IPS-18c (cell line): ENCODE results near the gene PTEN.
"Not testable (repeated sequence)": the region's sequence is repeated elsewhere in the genome, so short reads cannot be mapped to it uniquely, and the experiment has no call there.

Experiments
- H3K4me3 ChIP-seq: 2 replicates; pipeline ENCODE4 v1.7.0; 2013; ENCODE audit warnings: low read depth, mild to moderate bottlenecking, low read length, moderate library complexity; ENCODE audit not compliant: insufficient read depth
- H3K9me3 ChIP-seq: one replicate; pipeline ENCODE4 v1.6.1; 2013; ENCODE audit warnings: mild to moderate bottlenecking, low read length, moderate library complexity; ENCODE audit not compliant: control insufficient read depth, insufficient read depth

PTEN gene

DNA sequence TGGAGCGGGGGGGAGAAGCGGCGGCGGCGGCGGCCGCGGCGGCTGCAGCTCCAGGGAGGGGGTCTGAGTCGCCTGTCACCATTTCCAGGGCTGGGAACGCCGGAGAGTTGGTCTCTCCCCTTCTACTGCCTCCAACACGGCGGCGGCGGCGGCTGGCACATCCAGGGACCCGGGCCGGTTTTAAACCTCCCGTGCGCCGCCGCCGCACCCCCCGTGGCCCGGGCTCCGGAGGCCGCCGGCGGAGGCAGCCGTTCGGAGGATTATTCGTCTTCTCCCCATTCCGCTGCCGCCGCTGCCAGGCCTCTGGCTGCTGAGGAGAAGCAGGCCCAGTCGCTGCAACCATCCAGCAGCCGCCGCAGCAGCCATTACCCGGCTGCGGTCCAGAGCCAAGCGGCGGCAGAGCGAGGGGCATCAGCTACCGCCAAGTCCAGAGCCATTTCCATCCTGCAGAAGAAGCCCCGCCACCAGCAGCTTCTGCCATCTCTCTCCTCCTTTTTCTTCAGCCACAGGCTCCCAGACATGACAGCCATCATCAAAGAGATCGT, 598 bp downstream of the PTEN start:
- H3K4me3 ChIP-seq: peak overlapping the region; percentile 97
- not testable (repeated sequence) for H3K9me3 ChIP-seq

DNA sequence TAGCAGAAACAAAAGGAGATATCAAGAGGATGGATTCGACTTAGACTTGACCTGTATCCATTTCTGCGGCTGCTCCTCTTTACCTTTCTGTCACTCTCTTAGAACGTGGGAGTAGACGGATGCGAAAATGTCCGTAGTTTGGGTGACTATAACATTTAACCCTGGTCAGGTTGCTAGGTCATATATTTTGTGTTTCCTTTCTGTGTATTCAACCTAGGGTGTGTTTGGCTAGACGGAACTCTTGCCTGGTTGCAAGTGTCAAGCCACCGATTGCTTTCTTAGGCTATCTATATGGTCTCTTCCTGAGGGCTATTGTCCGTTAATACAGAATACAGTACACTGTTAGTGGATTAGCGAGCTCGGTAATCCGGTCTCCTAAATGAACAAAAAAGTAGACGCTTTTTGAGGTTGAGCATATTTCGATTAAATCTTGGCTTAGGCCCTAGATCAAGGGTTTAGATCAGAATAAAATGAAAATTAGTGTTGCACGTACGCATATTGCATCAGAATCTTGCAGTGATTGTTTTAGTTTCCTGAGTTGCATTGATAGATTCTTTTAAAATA, 1.2 kb downstream of the PTEN start:
- Histone ChIP-seq H3K9me3 (no peaks in the 10 kb centered on the region), H3K4me3 (peak overlapping the region; percentile 78)

DNA sequence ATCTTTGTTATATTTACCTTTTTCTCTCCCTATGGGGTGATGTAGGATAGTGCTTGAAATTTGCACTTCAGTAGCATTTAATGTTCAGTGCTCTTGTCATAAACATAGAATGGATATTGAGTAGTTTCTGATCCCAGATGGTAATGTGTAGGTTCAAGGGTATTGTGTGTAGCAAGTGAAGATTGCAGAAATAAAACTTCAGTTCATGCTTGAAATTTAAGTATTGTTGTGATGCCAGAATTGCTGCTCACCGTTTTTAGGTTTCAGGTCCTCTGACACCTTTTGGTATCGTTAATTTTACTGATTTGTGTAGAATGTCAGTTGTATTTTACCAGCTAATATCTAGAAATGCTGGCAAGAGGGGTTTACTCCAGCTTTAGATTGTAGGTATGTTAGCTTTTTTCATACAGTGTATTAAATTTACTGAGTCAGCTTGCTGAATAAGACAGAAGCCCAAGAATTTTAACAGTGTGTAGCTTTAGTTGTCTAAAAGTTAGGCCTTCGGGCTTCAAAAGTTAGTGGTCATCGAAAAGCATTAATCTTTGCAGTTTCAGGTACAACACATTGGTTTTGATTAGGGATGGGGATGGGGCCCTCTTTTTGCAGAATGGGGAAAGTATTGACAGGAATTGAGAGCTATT, 1.9 kb downstream of the PTEN start:
- H3K9me3 ChIP-seq: no peaks in the 10 kb centered on the region
- H3K4me3 ChIP-seq: peak overlapping the region; percentile 78

DNA sequence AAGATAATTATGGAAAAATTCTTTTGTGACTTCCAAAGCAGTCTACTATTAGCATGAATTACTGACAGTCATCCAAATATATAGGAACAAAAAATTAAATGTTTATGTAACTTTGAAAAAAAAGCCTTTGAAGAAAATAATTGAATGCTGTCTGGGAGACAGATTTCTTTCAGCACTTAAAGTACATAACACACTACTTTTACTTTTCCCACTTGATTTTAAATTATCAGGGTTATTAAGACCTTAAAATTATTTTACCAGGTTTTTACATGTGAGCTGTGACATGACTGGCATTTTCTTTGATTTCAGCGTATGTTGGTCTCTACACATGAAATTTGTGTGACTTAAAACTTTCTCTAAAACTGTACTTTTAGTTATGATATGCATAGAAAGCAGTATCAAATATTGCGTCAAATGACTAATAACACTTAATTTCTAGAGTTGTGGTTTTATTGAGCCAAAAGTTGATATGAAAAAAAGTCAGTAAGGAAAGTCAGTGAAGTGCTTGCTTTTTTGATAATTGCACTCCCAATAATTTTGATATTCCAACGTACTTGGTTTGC, 3.1 kb downstream of the PTEN start:
- no peak overlapping the region for H3K4me3 ChIP-seq

DNA sequence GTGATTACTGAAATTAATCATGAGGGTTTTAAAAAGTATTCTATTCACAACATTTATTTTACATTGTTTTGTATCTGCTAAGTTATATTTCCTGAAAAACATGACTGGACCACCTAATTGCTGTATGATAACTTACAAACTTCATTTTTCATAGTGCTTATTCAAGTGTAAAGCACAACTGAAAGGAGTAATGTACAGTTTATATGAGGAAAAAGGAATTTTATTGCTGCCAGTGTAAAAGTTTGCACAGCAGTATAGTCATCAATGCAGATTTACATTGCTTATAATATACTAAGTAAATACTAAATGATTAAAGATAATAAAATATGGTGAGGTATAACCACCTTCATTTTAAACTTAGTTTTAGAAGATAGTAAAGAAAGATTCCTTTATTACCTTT, 4.0 kb downstream of the PTEN start:
- no peak overlapping the region for H3K4me3 ChIP-seq

More for the DNA sequence above, 3.1 kb downstream of the PTEN start:
- H3K9me3 ChIP-seq: no peaks in the 10 kb centered on the region

DNA sequence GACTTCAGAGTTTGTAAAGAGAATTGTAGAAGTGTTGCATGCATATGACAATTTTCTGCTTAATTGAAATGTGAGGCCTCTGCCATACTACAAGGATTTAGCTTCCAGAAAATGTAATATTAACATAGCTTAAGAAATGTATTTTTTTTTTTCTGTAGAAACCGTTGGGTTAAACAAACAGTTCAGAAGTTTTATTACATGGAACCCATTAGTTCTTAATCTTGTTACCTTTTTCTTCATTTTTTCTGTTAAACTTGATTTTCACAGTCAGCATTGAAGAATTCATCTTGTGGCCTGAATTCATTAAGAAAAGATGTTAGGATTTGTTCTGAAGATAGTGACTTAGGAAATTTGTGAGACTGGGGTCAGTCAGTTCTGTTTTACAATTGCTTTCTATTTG, 4.9 kb downstream of the PTEN start:
- H3K4me3 ChIP-seq: no peak overlapping the region
- H3K9me3 ChIP-seq: no peaks in the 10 kb centered on the region

More for the DNA sequence above, 4.0 kb downstream of the PTEN start:
- H3K9me3 ChIP-seq: no peaks in the 10 kb centered on the region

DNA sequence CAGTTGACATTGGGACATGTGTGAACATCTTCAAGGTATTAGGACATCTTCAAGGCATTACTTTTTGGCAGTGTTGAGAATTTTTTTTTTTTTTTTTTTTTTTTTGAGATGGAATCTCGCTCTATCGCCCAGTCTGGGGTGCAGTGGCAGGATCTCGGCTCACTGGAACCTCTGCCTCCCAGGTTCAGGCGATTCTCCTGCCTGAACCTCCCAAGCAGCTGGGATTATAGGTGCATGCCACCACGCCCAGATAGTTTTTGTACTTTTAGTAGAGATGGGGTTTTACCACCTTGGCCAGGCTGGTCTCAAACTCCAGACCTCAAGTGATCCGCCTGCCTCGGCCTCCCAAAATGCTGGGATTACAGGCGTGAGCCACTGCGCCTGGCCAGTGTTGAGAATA, 5.7 kb downstream of the PTEN start:
- not testable (repeated sequence) for H3K4me3 ChIP-seq, H3K9me3 ChIP-seq

DNA sequence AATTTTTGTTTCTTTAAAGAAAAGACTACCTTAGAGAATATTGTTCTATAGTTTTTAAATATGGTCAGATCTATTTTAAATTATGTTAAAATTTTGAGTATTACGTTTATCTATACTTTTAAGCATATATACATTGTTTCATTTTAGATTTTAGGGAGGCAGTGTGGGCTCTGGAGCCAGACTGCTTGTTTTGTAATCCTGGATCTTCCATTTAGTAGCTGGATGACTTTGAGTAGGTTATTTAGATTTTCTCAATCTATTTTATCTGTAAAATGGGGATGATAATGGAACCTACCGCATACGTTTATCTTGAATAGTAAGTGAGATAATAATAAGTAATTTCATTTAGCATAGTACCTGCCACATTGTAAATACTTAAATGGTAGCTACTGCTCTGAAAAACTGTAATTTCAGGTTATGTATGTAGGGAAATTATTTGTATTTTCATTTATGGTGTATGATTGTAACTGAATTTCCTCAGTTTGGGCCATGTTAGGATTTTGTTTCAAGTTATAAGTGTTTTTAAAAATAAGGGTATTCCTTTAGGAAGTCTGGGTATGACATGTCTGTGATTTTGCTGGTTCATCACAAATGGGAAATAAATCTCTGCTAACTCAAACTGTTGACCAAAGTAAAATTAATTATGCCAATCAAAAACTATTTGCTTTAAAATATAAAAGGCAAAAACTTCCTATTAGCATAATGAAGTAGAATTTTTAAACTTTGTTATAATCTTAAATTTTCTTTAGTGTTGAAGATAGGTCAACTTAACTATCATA, 6.5 kb downstream of the PTEN start:
- Histone ChIP-seq H3K4me3 (no peak overlapping the region), H3K9me3 (no peaks in the 10 kb centered on the region)

DNA sequence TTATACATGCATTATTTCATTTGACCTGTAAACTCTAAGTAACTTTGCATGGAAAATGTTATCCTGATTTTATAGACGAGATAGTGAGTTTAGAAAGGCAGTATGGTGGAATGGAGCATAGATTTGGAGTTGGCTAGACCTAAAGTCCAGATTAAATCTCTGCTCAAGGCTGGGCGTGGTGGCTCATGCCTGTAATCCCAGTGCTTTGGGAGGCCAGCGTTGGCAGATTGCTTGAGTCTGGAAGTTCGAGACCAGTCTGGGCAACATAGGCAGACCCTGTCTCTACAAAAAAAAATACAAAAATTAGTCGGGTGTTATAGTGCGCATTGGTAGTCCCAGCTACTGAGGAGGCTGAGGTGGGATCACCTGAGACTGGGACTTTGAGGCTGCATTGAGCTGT, 9.4 kb downstream of the PTEN start:
- H3K4me3 ChIP-seq: no peak overlapping the region
- H3K9me3 ChIP-seq: no peaks in the 10 kb centered on the region

DNA sequence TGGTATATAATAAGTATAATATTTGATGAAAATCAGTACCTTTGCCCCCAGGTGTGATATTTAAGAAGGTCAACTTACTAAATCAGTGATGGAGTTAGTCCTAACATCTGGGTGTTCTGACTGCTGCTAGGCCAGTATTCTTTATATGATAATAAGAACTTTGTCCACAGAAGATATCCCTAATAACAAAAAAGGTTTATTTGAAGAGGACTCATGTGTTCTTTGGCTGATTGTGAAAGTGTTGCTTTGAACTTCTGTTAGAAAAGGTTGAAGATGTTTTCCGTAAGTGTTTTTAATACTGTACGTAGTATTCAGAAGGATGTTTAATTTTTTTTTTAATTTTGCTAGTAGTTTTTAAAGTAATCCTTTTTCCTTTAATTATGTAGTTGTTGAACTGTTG, 10.2 kb downstream of the PTEN start:
- no peaks in the 10 kb centered on the region for H3K9me3 ChIP-seq
- no peak overlapping the region for H3K4me3 ChIP-seq

DNA sequence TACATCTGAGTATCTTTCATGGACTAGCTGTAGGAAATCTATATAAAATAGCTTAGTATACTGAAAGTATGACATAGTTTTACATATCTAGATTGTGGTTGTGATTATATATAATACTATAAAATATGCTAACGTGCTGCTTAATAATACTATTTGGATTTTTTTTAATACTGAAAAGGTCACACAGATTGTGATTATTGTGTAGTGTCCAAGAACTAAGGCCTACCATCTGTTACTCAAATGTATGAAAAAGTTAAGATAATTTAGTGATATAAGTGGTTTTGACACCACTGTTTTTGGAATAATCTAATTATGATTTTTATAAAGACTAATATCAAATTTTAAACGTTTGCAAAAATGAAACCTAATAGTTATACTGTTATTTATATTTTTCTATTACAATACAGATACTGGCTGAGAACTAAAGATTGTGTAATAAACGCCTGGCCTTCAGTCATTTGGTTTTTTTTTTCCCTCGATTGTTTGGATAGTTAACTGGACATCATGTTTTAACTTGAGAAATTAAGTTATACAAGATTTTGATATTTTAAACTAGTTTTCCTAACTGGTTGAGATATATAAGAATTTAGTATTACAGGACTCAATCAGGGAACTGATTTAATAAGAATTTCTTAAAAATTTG, 12.6 kb downstream of the PTEN start:
- Histone ChIP-seq H3K9me3 (no peaks in the 10 kb centered on the region), H3K4me3 (no peak overlapping the region)

DNA sequence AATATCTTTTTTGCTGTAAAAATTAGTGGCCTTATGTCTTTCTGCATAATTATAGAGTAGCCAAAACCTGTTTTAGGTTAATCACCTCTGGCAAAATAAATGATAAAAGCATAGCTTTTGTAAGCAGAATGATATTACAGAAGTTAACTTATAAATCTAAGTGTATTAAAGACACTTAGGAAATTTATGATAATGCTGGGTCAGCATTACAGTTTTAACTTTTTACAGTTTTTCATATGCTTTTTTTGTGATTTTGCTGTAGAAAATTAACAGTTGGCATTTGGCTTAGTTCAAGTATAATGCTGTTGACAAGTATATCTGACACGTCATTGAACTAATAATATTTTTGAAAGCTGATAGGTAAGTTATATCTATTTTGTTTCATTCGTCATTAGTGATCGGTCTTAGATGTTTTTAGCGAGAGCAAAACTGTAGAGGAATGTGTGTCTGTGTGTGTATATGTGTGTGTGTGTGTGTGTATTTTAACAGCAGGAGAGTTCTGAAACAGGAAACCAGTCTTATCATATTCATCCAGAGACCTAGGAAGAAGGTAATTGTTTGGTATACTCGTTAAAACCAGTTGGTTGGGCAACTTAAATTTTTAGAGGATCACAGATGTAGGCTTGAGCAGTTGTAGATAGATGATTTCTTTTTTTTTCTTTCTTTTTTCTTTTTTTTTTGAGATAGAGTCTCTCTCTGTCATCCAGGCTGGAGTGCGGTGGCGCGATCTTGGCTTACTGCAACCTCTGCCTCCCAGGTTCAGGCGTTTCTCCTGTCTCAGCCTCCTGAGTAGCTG, 15.4 kb downstream of the PTEN start:
- no peak overlapping the region for H3K4me3 ChIP-seq
- no peaks in the 10 kb centered on the region for H3K9me3 ChIP-seq

DNA sequence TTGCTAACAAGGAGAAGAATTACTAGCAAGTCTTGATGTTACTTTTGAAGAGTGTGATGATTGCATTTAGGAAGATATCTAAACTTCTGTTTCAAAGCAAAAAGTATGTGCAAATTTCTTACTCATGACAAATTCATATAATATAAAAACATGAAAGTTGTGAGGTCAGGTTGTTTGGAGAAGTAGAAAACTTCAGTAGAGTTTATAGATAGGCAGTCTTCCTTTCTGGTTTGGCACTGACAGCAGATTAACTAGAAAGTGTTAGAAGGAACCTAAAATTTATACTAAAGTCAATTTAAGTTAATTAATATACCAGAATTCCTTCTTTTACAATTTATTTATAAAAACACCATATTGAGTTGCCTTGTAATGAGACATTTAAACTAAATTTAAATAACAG, 16.9 kb downstream of the PTEN start:
- H3K9me3 ChIP-seq: no peaks in the 10 kb centered on the region
- no peak overlapping the region for H3K4me3 ChIP-seq

DNA sequence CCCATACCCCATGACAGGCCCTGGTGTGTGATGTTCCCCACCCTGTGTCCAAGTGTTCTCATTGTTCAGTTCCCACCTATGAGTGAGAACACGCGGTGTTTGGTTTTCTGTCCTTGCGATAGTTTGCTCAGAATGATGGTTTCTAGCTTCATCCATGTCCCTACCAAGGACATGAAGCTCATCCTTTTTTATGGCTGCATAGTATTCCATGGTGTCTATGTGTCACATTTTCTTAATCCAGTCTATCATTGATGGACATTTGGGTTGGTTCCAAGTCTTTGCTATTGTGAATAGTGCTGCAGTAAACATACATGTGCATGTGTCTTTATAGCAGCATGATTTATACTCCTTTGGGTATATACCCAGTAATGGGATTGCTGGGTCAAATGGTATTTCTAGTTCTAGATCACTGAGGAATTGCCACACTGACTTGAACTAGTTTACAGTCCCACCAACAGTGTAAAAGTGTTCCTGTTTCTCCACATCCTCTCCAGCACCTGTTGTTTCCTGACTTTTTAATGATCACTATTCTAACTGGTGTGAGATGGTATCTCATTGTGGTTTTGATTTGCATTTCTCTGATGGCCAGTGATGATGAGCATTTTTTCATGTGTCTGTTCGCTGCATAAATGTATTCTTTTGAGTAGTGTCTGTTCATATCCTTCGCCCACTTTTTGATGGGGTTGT, 18.1 kb downstream of the PTEN start:
- not testable (repeated sequence) for H3K9me3 ChIP-seq, H3K4me3 ChIP-seq

DNA sequence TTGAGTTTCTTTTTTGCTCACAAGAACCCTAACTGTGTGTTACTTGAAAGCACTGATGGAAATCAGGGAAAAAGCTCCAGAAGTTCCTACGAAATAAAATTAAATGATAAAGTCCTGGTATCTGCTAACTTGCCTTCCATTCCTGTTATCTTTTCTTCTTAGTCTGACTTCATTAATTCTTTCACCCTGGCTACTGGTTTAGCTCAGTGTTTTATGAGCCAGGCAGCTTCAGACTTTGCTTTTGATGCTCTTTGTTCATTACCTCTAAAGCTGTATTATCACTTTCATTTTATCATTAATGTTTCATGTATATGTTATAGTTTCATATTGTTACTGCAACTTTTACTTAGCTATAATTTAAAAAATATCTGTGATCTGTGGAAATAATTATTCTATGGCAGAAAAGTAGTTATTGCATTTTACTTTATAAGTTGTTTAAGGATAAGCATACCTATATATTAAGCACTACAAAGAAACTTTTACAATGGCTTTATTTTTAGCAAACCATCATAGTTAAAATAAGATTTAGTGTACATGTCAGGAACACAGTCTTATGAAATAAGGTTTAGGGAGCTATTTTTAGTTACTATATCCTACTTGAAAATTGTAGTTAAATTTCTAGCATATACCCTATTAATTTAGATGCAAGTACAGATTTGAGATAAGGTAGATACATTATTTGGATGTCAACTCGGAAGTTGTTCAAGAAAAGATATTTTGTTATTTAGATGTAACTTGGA, 19.3 kb downstream of the PTEN start:
- H3K4me3 ChIP-seq: no peak overlapping the region
- H3K9me3 ChIP-seq: no peaks in the 10 kb centered on the region

DNA sequence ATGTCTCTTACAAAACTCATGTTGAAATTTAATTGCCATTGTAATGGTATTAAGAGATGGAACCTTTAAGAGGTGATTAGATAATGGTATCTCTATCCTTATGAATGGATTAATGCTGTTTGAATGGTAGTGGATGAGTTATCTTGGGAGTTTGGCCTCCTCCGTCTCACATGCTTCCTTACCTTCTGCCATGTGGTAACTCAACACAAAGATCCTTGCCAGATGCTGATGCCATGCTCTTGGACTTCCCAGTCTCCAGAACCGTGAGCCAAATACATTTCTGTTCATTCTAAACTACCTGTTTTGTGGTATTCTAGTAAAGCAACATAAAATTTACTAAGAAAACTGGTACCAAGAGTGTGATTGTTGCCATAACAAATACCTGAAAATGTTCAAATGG, 23.2 kb downstream of the PTEN start:
- Histone ChIP-seq H3K4me3 (peak overlapping the region; percentile 9; the same call in 1 of the 2 replicates), H3K9me3 (no peaks in the 10 kb centered on the region)
